HepG2 (cell line): ENCODE measurements around the gene MRPS7. TPM values are rescaled to one million over a fixed set of nuclear protein-coding genes. Genes with fewer than 3 reads are reported as not detected.

Experiments used
- FOXK2 ChIP-seq: fragments of 450-650 bp; IDR thresholded peaks from 2 replicates; pipeline ENCODE4 v1.6.1; 2016
- HIVEP1 ChIP-seq: sonication (generic); formaldehyde crosslinking; IDR thresholded peaks from 2 replicates; pipeline ENCODE4 v1.4.0; 2020; ENCODE audit warnings: mild to moderate bottlenecking, missing genetic modification reagents
- MED1 ChIP-seq: sonication (generic); formaldehyde crosslinking; IDR thresholded peaks from 2 replicates; pipeline ENCODE4 v1.4.0; 2020; ENCODE audit warnings: missing genetic modification reagents
- MXI1 ChIP-seq: IDR thresholded peaks from 3 replicates; pipeline ENCODE4 v1.6.1; 2012; ENCODE audit warnings: low read depth, low read length, inconsistent platforms, borderline replicate concordance
- NCOR1 ChIP-seq: fragments of 200-600 bp; sonication (generic); IDR thresholded peaks from 2 replicates; pipeline ENCODE4 v1.7.0; 2017; ENCODE audit warnings: antibody characterized with exemption, low read length, borderline replicate concordance
- NFYB ChIP-seq: sonication (generic); formaldehyde crosslinking; IDR thresholded peaks from 2 replicates; pipeline ENCODE4 v1.4.0; 2020; ENCODE audit warnings: missing genetic modification reagents
- NONO ChIP-seq, 2 experiments: fragments of 450-650 bp in 1 of 2; sonication (generic) in 1 of 2; formaldehyde crosslinking in 1 of 2; IDR thresholded peaks in 1 of 2; conservative IDR thresholded peaks in 1 of 2; 2 replicates each; pipeline versions ENCODE4 v1.6.1 to v1.8.0; 2017 to 2022; ENCODE audit warnings: mild to moderate bottlenecking in 1 of 2, missing genetic modification reagents in 1 of 2, moderate library complexity in 1 of 2
- RFXANK ChIP-seq: IDR thresholded peaks from 2 replicates; pipeline ENCODE4 v1.6.1; 2016
- RXRA ChIP-seq: sonication (generic); formaldehyde crosslinking; IDR thresholded peaks from 2 replicates; pipeline ENCODE4 v1.5.1; 2020; ENCODE audit warnings: missing genetic modification reagents
- ZNF121 ChIP-seq: sonication (generic); formaldehyde crosslinking; IDR thresholded peaks from 2 replicates; pipeline ENCODE4 v1.5.0; 2020; ENCODE audit warnings: mild to moderate bottlenecking, missing genetic modification reagents
- ZNF431 ChIP-seq: sonication (generic); formaldehyde crosslinking; IDR thresholded peaks from 2 replicates; pipeline ENCODE4 v1.9.0; 2022; ENCODE audit warnings: missing genetic modification reagents, low read depth, mild to moderate bottlenecking, borderline replicate concordance
- ZNF501 ChIP-seq: sonication (generic); formaldehyde crosslinking; IDR thresholded peaks from 2 replicates; pipeline ENCODE4 v1.5.1; 2020; ENCODE audit warnings: mild to moderate bottlenecking, moderate library complexity, missing genetic modification reagents
- ZNF512B ChIP-seq: sonication (generic); formaldehyde crosslinking; IDR thresholded peaks from 2 replicates; pipeline ENCODE4 v1.5.1; 2020; ENCODE audit warnings: missing genetic modification reagents, mild to moderate bottlenecking, borderline replicate concordance
- ZNF562 ChIP-seq: sonication (generic); formaldehyde crosslinking; IDR thresholded peaks from 2 replicates; pipeline ENCODE4 v1.8.0; 2022; ENCODE audit warnings: missing genetic modification reagents, borderline replicate concordance
- ZNF788 ChIP-seq: sonication (generic); formaldehyde crosslinking; IDR thresholded peaks from 2 replicates; pipeline ENCODE4 v1.5.0; 2020; ENCODE audit warnings: mild to moderate bottlenecking, missing genetic modification reagents, borderline replicate concordance
- ZSCAN25 ChIP-seq: sonication (generic); formaldehyde crosslinking; IDR thresholded peaks from 2 replicates; pipeline ENCODE4 v1.8.0; 2022; ENCODE audit warnings: mild to moderate bottlenecking, missing genetic modification reagents
- polyA plus RNA-seq, 8 experiments: library from polyadenylated mRNA; depleted of rRNA in 3 of 8; stranded (reverse) in 7 of 8; unstranded in 1 of 8; fragments of >200 nt; fragmentation: Illumina TruSeq in 4 of 8; extraction: Trizol in 4 of 8; gene quantifications; 2 replicates each; pipeline versions ENCODE4 v1.2.1 to v1.2.3, GENCODE V29; 2011 to 2016; ENCODE audit warnings: low read depth in 4 of 8, missing spikeins in 1 of 8, mixed read lengths in 1 of 8; ENCODE audit not compliant: insufficient read depth in 1 of 8
- total RNA-seq, 5 experiments: library from RNA; depleted of rRNA; stranded (reverse); fragments of >200 nt; fragmentation: Illumina TruSeq; extraction: Trizol; gene quantifications; 2 replicates each; pipeline ENCODE4 v1.2.3, GENCODE V29; 2016; ENCODE audit warnings: low read depth in 1 of 5
- TF ChIP-seq, protein P1 (sequence below): sonication (generic); formaldehyde crosslinking; IDR thresholded peaks from 2 replicates; pipeline ENCODE4 v1.4.0; 2020; ENCODE audit warnings: missing genetic modification reagents
- TF ChIP-seq, protein P2 (sequence below): sonication (generic); formaldehyde crosslinking; IDR thresholded peaks from 2 replicates; pipeline ENCODE4 v1.5.1; 2020; ENCODE audit warnings: missing genetic modification reagents, mild to moderate bottlenecking, borderline replicate concordance
- TF ChIP-seq, protein P3 (sequence below): IDR thresholded peaks from 2 replicates; pipeline ENCODE4 v1.6.1; 2018; ENCODE audit warnings: missing genetic modification reagents, mild to moderate bottlenecking, missing compliant biosample characterization
- TF ChIP-seq, protein P4 (sequence below): IDR thresholded peaks from 2 replicates; pipeline ENCODE4 v1.6.1; 2016; ENCODE audit warnings: missing genetic modification reagents, missing compliant biosample characterization
- TF ChIP-seq, protein P5 (sequence below): IDR thresholded peaks from 2 replicates; pipeline ENCODE4 v1.6.1; 2016; ENCODE audit warnings: mild to moderate bottlenecking, missing biosample characterization, missing genetic modification reagents

Gene MRPS7
- total and polyA plus RNA-seq, 2 of the 13 experiments (the other 11 are each of a cell fraction or from before 2014, with no cell fraction given): 97.0 to 162 TPM

- TF ChIP-seq, protein P1, sequence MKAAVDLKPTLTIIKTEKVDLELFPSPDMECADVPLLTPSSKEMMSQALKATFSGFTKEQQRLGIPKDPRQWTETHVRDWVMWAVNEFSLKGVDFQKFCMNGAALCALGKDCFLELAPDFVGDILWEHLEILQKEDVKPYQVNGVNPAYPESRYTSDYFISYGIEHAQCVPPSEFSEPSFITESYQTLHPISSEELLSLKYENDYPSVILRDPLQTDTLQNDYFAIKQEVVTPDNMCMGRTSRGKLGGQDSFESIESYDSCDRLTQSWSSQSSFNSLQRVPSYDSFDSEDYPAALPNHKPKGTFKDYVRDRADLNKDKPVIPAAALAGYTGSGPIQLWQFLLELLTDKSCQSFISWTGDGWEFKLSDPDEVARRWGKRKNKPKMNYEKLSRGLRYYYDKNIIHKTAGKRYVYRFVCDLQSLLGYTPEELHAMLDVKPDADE (CRISPR knock-in tag): no peak
- TF ChIP-seq ZNF562 (0 out of 2 replicates have a peak, but pooled peaks have one; percentile 18), MED1 (CRISPR knock-in tag) (peak; percentile 44), NFYB (CRISPR knock-in tag) (no peak; the same call in 1 of the 2 replicates), ZNF788 (CRISPR knock-in tag) (peak; percentile 77; the same call in 1 of the 2 replicates), RFXANK (CRISPR knock-in tag) (no peak), ZSCAN25 (CRISPR knock-in tag) (peak; percentile 42), MXI1 (peak; percentile 87; the same call in 2 of the 3 replicates), ZNF501 (CRISPR knock-in tag) (peak; percentile 63), ZNF121 (CRISPR knock-in tag) (0 out of 2 replicates have a peak, but pooled peaks have one; percentile 18), NONO (IDR thresholded peaks at IDR 0.05) (no peak), NONO (CRISPR knock-in tag; conservative IDR thresholded peaks at IDR 0.05) (peak; percentile 94), FOXK2 (no peak), NCOR1 (no peak), RXRA (CRISPR knock-in tag) (peak; percentile 59; the same call in 1 of the 2 replicates), ZNF512B (CRISPR knock-in tag) (peak; percentile 42; the same call in 1 of the 2 replicates), HIVEP1 (CRISPR knock-in tag) (peak; percentile 39; the same call in 1 of the 2 replicates), ZNF431 (peak; percentile 49; the same call in 1 of the 2 replicates)
- TF ChIP-seq, protein P2, sequence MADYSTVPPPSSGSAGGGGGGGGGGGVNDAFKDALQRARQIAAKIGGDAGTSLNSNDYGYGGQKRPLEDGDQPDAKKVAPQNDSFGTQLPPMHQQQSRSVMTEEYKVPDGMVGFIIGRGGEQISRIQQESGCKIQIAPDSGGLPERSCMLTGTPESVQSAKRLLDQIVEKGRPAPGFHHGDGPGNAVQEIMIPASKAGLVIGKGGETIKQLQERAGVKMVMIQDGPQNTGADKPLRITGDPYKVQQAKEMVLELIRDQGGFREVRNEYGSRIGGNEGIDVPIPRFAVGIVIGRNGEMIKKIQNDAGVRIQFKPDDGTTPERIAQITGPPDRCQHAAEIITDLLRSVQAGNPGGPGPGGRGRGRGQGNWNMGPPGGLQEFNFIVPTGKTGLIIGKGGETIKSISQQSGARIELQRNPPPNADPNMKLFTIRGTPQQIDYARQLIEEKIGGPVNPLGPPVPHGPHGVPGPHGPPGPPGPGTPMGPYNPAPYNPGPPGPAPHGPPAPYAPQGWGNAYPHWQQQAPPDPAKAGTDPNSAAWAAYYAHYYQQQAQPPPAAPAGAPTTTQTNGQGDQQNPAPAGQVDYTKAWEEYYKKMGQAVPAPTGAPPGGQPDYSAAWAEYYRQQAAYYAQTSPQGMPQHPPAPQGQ (CRISPR knock-in tag): 0 out of 2 replicates have a peak, but pooled peaks have one; percentile 69
- TF ChIP-seq, protein P3, sequence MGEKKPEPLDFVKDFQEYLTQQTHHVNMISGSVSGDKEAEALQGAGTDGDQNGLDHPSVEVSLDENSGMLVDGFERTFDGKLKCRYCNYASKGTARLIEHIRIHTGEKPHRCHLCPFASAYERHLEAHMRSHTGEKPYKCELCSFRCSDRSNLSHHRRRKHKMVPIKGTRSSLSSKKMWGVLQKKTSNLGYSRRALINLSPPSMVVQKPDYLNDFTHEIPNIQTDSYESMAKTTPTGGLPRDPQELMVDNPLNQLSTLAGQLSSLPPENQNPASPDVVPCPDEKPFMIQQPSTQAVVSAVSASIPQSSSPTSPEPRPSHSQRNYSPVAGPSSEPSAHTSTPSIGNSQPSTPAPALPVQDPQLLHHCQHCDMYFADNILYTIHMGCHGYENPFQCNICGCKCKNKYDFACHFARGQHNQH (CRISPR knock-in tag): peak; percentile 37; the same call in 1 of the 2 replicates
- TF ChIP-seq, protein P4, sequence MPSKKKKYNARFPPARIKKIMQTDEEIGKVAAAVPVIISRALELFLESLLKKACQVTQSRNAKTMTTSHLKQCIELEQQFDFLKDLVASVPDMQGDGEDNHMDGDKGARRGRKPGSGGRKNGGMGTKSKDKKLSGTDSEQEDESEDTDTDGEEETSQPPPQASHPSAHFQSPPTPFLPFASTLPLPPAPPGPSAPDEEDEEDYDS (CRISPR knock-in tag): 0 out of 2 replicates have a peak, but pooled peaks have one; percentile 18
- TF ChIP-seq, protein P5, sequence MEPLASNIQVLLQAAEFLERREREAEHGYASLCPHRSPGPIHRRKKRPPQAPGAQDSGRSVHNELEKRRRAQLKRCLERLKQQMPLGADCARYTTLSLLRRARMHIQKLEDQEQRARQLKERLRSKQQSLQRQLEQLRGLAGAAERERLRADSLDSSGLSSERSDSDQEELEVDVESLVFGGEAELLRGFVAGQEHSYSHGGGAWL (CRISPR knock-in tag): peak; percentile 63
Observed at GRCh38 chr17:75271233-75271954, 9.7 kb downstream of the MRPS7 start (continued).
